GM19023 (cell line): ENCODE results near the gene B3GNT5.

Experiments
- ATAC-seq: cut with Tn5 transposase; IDR thresholded peaks from one replicate; pipeline ENCODE4 v1.9.1; 2021; ENCODE audit warnings: mild to moderate bottlenecking, moderate library complexity; ENCODE audit not compliant: unreplicated experiment

B3GNT5 gene

DNA sequence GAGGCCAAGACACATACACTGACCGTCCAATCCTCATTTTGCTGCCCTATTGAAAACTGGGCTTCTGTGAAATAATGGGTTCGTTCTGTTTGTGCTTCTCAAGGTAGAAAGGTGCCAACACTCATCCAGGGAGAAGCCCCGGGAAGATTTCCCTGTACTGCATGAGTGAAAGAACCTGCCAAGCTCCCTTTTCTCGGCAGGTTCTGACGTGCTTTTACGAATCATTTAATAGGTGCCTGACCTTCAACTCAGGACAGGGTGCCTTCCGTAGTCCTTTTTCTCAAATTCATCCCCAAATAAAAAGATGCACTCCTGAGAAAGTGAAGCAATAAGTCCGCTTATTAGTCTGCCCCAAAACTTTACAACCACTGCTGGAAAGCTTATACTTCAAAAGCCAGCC lies 64.2 kb downstream of the B3GNT5 start:
- ATAC-seq, result no peak

DNA sequence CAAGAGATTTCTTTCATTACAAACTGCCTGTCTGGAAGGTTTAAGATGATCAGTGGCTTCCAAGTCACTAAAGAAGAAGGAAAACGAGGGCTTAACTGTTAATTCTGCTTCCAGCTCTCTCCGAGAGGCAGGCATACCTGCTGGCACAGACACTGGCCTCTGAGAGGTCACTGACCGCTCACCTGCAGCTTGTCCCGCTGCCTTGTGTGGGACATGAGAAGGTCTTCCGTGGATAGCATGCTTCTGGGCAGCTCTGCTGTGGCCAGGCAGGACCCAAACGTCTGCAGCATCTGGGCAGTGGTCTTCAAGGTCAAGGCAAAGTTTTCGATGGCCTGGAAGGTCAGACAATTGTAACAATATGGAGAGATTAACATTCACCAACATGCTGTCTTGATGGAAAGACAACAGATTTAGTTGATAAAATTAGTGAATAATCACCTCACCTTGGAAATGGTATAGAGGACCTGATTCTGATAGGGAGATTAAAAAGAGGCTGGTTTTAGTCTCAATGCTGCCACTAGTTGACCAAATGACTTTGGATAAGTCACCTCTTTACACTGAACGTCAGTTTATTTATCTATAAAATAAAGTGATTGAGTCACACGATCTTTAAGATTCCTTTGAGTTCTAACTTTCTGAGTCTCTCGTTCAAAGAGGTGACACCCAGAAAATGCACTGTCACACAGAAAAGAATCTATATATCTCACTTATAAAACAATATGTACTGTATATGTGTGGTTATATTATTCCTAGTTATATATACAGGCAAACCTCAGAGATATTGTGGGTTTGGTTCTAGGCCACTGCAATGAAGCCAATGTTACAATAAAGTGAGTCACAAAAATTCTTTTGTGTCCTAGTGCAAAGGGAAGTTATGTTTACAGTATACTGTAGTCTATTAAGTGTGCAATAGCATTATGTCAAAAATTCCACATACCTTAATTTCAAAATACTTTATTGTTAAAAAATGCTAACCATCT lies 65.1 kb downstream of the B3GNT5 start:
- no peak for ATAC-seq

DNA sequence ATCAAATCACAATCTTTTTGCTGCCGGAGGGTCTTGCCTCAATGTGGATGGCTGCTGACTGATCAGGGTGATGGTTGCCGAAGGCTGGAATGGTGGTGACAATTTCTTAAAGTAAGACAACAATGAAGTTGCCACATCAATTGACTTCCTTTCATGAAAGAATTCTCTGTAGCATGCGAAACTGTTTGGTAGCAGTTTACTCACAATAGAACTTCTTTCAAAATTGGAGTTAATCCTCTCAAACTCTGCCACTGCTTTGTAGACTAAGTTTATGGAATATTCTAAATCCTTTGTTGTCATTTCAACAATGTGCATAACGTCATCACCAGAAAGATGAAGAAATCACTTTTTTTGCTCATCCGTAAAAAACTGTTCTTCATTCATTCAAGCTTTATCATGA lies 65.8 kb downstream of the B3GNT5 start:
- ATAC-seq, result no peak

DNA sequence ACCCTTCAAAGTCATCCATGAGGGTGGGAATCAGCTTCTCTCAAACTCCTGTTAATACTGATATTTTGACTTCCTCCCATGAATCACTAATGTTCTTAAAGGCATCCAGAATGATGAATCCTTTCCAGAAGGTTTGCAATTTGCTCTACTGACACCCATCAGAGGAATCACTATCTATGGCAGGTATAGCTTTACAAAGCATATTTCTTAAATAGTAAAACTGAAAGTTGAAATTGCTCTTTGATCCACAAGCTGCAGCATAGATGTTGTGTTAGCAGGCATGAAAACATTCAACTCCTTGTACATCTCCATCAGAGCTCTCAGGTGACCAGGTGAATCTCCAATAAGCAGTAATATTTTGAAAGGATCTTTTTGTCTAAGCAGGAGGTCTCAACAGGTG lies 66.3 kb downstream of the B3GNT5 start:
- ATAC-seq, result no peak
